ENCODE data around the gene SLC25A24. TPM values are rescaled to one million over a fixed set of nuclear protein-coding genes. Genes with fewer than 3 reads are reported as not detected.
"Not testable (repeated sequence)": the region's sequence is repeated elsewhere in the genome, so short reads cannot be mapped to it uniquely, and the experiment has no call there.

The SLC25A24 gene
- polyA plus RNA-seq, 1 donor: 37.9 TPM

GRCh38 chr1:108133148-108133547 lies 67.0 kb downstream of the SLC25A24 start:
- DNase-seq: not testable (repeated sequence)

- not testable (repeated sequence) for DNase-seq
These were observed 67.8 kb downstream of the SLC25A24 start for GRCh38 chr1:108132367-108132766.

- not testable (repeated sequence) for DNase-seq
These were observed 68.9 kb downstream of the SLC25A24 start for GRCh38 chr1:108131281-108131680.

GRCh38 chr1:108130794-108131193 lies 69.3 kb downstream of the SLC25A24 start:
- no peak for DNase-seq

- DNase-seq: no peak
These were observed 70.1 kb downstream of the SLC25A24 start for GRCh38 chr1:108129999-108130398.

GRCh38 chr1:108125312-108126138 lies 74.6 kb downstream of the SLC25A24 start:
- DNase-seq: peak; percentile 79

GRCh38 chr1:108124622-108125311 lies 75.4 kb downstream of the SLC25A24 start:
- no peak for DNase-seq

GRCh38 chr1:108124023-108124422 lies 76.1 kb downstream of the SLC25A24 start:
- DNase-seq: no peak

- peak; percentile 26 for DNase-seq
These were observed 78.6 kb downstream of the SLC25A24 start for GRCh38 chr1:108121358-108122143.

GRCh38 chr1:108120163-108120562 lies 80.0 kb downstream of the SLC25A24 start:
- DNase-seq: no peak

- DNase-seq: no peak
These were observed 80.6 kb downstream of the SLC25A24 start for GRCh38 chr1:108119500-108119899.

GRCh38 chr1:108117945-108118902 lies 81.9 kb downstream of the SLC25A24 start:
- DNase-seq: no peak

GRCh38 chr1:108117237-108117636 lies 82.9 kb downstream of the SLC25A24 start:
- no peak for DNase-seq

GRCh38 chr1:108114033-108114599 lies 86.0 kb downstream of the SLC25A24 start:
- DNase-seq: no peak

GRCh38 chr1:108113496-108113895 lies 86.6 kb downstream of the SLC25A24 start:
- DNase-seq: no peak

GRCh38 chr1:108109295-108109973 lies 90.7 kb downstream of the SLC25A24 start:
- DNase-seq: no peak

GRCh38 chr1:108108119-108108518 lies 92.0 kb downstream of the SLC25A24 start:
- DNase-seq: no peak

- no peak for DNase-seq
These were observed 92.5 kb downstream of the SLC25A24 start for GRCh38 chr1:108107658-108108057.

GRCh38 chr1:108106775-108107174 lies 93.4 kb downstream of the SLC25A24 start:
- DNase-seq: no peak

GRCh38 chr1:108100148-108100547 lies 100.0 kb downstream of the SLC25A24 start:
- no peak for DNase-seq

- no peak for DNase-seq
These were observed 103.1 kb downstream of the SLC25A24 start for GRCh38 chr1:108097018-108097417.
